Gastroesophageal sphincter (tissue), 3 donors: Measurements from ENCODE around the gene MFN2.

Experiments used
- EP300 ChIP-seq: sonication (generic); formaldehyde crosslinking; IDR thresholded peaks from one replicate; pipeline ENCODE4 v1.6.1; 2017; ENCODE audit warnings: antibody characterized with exemption, mild to moderate bottlenecking
- TF ChIP-seq, protein P1 (sequence below), 4 experiments: fragments of 200-600 bp in 2 of 4; fragments of 450-650 bp in 2 of 4; sonication (generic) in 1 of 4; IDR thresholded peaks; one replicate each; pipeline ENCODE4 v1.5.1; 2017 to 2019; ENCODE audit warnings: antibody characterized with exemption in 4 of 4, mild to moderate bottlenecking in 2 of 4, moderate library complexity in 2 of 4

DNA sequence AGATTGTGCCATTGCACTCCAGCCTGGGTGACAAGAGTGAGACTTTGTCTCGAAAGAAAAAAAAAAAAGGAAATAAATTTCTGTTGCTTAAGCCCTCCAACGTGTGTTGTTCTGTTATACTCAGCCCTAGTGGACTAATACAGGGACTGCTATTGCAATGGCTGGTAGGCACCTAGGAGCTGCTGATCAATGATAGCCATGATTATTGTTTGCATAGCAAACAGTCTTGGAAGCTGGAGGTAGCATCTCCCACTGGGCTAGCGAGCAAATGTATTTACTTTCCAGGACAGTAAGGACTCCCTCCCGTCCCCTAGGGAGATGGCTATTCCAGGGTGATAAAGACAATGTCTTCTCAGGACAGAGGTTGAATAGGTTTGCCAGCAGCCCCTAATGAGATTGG, 69.4 kb downstream of the MFN2 start:
- TF ChIP-seq, protein P1, sequence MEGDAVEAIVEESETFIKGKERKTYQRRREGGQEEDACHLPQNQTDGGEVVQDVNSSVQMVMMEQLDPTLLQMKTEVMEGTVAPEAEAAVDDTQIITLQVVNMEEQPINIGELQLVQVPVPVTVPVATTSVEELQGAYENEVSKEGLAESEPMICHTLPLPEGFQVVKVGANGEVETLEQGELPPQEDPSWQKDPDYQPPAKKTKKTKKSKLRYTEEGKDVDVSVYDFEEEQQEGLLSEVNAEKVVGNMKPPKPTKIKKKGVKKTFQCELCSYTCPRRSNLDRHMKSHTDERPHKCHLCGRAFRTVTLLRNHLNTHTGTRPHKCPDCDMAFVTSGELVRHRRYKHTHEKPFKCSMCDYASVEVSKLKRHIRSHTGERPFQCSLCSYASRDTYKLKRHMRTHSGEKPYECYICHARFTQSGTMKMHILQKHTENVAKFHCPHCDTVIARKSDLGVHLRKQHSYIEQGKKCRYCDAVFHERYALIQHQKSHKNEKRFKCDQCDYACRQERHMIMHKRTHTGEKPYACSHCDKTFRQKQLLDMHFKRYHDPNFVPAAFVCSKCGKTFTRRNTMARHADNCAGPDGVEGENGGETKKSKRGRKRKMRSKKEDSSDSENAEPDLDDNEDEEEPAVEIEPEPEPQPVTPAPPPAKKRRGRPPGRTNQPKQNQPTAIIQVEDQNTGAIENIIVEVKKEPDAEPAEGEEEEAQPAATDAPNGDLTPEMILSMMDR (IDR thresholded peaks at IDR 0.05): no peak
- TF ChIP-seq EP300: no peak
